Endothelial cell (in vitro differentiated cells): ENCODE data around the gene ABAT. TPM values are rescaled to one million over a fixed set of nuclear protein-coding genes. Genes with fewer than 3 reads are reported as not detected.

Source experiments
- DNase-seq: peaks from one replicate; pipeline ENCODE4 v3.0.0; 2021; ENCODE audit warnings: low spot score
- H3K27ac Mint-ChIP-seq: one replicate; pipeline ENCODE4 v1.8.0; 2021; ENCODE audit warnings: mixed read lengths, inconsistent platforms; ENCODE audit not compliant: unreplicated experiment
- H3K27me3 Mint-ChIP-seq: one replicate; pipeline ENCODE4 v1.8.0; 2021; ENCODE audit warnings: mild to moderate bottlenecking, moderate library complexity, mixed read lengths, inconsistent platforms; ENCODE audit not compliant: unreplicated experiment
- H3K36me3 Mint-ChIP-seq: one replicate; pipeline ENCODE4 v1.8.0; 2021; ENCODE audit warnings: mild to moderate bottlenecking, low read depth, mixed read lengths, inconsistent platforms; ENCODE audit not compliant: unreplicated experiment
- H3K4me1 Mint-ChIP-seq: one replicate; pipeline ENCODE4 v1.8.0; 2021; ENCODE audit warnings: mild to moderate bottlenecking, mixed read lengths, inconsistent platforms; ENCODE audit not compliant: unreplicated experiment
- H3K4me3 Mint-ChIP-seq: one replicate; pipeline ENCODE4 v1.8.0; 2021; ENCODE audit warnings: mild to moderate bottlenecking, mixed read lengths, inconsistent platforms; ENCODE audit not compliant: unreplicated experiment
- H3K9me3 Mint-ChIP-seq: one replicate; pipeline ENCODE4 v1.8.0; 2021; ENCODE audit warnings: mixed read lengths, inconsistent platforms; ENCODE audit not compliant: unreplicated experiment
- total RNA-seq: library from RNA; stranded (reverse); fragmentation: NEBNext Ultra II Directional; extraction: Animal tissue kit (Norgen Biotek cat#: 25700); gene quantifications from one replicate; pipeline ENCODE4 v1.2.1, GENCODE V29; 2021; ENCODE audit not compliant: unreplicated experiment
- TF ChIP-seq, protein P1 (sequence below): fragments of 200-600 bp; sonication (generic); IDR thresholded peaks from one replicate; pipeline ENCODE4 v1.5.0; 2021; ENCODE audit warnings: antibody characterized with exemption; ENCODE audit not compliant: unreplicated experiment

Gene ABAT
- total RNA-seq, 1 donor from 2014 or later = 1.6 TPM

DNA sequence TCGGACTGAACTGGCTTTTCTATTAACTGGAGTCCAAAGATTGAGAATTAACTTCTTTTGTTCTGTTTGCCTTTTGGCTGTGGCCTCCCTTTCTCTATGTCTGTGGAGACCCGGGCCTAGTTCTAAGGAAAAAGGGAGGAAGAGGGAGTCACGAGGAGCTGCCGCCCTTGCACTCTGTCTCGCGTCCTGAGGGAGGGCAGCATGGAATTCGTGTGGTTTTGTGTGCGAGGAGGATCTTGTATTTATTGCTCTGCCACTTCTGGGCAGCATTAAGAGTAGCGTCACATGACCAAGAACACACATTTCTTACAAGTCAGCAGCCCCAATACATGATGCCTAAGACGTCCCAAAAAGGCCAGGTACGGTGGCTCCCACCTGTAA is 29.3 kb upstream of the ABAT start:
- H3K36me3 Mint-ChIP-seq = peaks cover 59% of the 10 kb centered on the region

DNA sequence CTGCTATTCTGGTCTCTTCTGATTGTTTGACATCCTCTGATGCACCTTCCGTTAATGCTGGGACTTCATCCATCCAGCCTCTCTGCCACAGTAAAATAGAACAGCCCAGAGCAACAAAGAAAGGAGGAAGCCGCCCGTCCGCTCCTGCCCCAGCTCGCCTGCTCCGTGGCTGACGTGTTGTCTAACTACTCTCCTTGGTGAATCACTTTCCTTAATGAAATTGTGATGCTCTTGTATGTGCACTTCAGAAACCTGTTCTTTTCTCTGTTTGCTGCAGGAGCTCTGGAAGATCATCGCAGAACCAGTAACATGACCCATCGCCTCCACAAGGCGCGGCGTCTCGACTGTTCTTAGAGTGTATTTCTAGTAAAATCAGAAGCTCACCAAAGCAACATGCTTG is 28.6 kb upstream of the ABAT start:
- peak overlapping the region; percentile 29 for H3K4me3 Mint-ChIP-seq
- DNase-seq = no peak
- no peaks in the 10 kb centered on the region for H3K4me1 Mint-ChIP-seq
- no peaks in the 10 kb centered on the region for H3K9me3 Mint-ChIP-seq
- H3K27ac Mint-ChIP-seq = peak overlapping the region; percentile 9
- peaks cover 5% of the 10 kb centered on the region for H3K27me3 Mint-ChIP-seq
- H3K36me3 Mint-ChIP-seq = peaks cover 57% of the 10 kb centered on the region
- TF ChIP-seq, protein P1, sequence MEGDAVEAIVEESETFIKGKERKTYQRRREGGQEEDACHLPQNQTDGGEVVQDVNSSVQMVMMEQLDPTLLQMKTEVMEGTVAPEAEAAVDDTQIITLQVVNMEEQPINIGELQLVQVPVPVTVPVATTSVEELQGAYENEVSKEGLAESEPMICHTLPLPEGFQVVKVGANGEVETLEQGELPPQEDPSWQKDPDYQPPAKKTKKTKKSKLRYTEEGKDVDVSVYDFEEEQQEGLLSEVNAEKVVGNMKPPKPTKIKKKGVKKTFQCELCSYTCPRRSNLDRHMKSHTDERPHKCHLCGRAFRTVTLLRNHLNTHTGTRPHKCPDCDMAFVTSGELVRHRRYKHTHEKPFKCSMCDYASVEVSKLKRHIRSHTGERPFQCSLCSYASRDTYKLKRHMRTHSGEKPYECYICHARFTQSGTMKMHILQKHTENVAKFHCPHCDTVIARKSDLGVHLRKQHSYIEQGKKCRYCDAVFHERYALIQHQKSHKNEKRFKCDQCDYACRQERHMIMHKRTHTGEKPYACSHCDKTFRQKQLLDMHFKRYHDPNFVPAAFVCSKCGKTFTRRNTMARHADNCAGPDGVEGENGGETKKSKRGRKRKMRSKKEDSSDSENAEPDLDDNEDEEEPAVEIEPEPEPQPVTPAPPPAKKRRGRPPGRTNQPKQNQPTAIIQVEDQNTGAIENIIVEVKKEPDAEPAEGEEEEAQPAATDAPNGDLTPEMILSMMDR = no peak

More for the DNA sequence above, 29.3 kb upstream of the ABAT start:
- TF ChIP-seq, protein P1 = no peak
- Mint-ChIP-seq H3K27me3 (peaks cover 7% of the 10 kb centered on the region), H3K4me1 (no peaks in the 10 kb centered on the region), H3K9me3 (no peaks in the 10 kb centered on the region), H3K4me3 (peak overlapping the region; percentile 53), H3K27ac (no peak overlapping the region)
- DNase-seq = no peak

DNA sequence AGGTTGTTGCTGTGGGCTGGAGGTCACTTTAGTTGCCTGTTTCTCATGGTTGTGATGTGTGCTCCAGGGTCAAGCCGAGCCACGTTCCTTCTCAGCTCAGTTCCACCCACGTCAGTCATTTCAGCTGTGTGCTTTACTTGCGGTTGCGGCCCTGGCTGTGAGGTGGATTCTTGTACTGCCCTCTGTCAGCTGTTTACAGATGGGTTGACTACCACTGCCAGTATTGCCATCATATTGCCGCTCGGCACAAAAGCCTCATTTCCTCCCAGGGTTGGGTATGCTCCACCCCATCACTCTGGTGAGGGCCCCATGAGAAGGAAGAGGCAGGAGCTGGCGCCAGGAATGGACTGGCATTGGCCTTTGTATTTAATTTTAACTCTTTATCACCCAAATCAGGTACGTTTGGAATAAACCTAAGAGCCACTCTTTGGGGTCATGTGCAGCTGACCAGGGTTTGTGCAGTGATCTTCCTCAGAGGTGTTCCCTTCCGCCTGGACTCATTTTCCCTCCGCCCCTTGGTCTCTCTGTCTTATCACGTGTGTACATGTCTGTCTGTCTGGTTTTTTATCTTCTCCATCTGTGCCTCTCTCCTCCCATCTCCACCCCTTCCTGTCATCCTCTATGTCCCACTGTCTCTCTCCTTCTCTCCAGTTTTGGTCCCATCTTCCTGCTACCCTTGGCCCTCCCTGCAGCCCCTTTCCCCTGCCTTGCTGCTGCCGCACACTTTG is 27.9 kb upstream of the ABAT start:
- H3K4me1 Mint-ChIP-seq = no peaks in the 10 kb centered on the region
- peaks cover 5% of the 10 kb centered on the region for H3K27me3 Mint-ChIP-seq
- H3K4me3 Mint-ChIP-seq = peak overlapping the region; percentile 39
- TF ChIP-seq, protein P1 = no peak
- no peaks in the 10 kb centered on the region for H3K9me3 Mint-ChIP-seq
- DNase-seq = no peak
- H3K27ac Mint-ChIP-seq = no peak overlapping the region
- peaks cover 54% of the 10 kb centered on the region for H3K36me3 Mint-ChIP-seq

DNA sequence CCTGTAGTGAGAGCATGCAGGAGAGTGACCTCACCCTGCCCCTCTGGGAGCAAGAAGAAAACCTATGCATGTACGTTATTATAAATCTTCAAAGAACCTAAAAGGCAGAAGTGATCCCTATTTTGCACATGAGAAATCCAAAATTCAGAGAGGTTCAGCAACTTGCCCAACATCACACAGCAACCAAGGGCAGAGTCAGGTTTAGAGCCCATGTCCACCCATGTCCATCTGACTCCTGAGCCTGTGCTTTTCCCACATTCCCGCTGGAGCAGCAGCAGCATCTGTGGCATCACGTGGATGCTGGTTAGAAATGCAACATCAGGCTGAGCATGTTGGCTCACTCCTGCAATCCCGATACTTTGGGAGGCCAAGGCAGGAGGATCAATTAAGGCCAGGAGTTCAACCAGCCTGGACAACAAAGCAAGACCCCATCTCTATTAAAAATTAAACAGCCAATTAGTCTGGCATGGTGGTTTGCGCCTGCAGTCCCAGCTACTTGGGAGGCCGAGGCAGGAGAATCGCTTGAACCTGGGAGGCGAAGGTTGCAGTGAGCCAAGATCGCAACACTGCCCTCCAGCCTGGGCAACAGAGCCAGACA is 26.6 kb upstream of the ABAT start:
- Mint-ChIP-seq H3K36me3 (peaks cover 42% of the 10 kb centered on the region), H3K9me3 (no peaks in the 10 kb centered on the region), H3K27me3 (peaks cover 5% of the 10 kb centered on the region), H3K27ac (no peak overlapping the region), H3K4me3 (no peak overlapping the region), H3K4me1 (no peaks in the 10 kb centered on the region)
- DNase-seq = no peak
- TF ChIP-seq, protein P1 = no peak

DNA sequence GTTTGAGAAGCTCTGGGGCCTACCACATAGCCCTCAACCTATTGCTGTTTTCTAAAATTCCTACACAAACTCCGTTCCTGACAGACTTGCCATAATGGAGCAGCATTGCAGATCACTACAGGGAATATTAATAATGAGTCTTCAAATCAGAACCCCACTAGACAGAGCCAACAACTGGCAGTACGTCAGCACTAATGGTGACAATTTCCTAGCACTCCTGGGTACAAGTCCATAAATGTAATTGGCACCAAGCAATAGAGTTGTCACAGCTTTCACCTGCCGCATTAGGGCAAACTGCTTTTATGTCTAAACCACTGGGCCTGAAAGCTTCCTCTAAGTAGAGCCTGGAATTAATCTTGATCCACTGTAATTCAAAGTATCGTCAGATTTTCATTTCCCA is 25.5 kb upstream of the ABAT start:
- no peaks in the 10 kb centered on the region for H3K9me3 Mint-ChIP-seq
- H3K4me1 Mint-ChIP-seq = no peaks in the 10 kb centered on the region
- no peak for DNase-seq
- H3K27me3 Mint-ChIP-seq = peaks cover 5% of the 10 kb centered on the region
- H3K4me3 Mint-ChIP-seq = no peak overlapping the region
- peaks cover 32% of the 10 kb centered on the region for H3K36me3 Mint-ChIP-seq
- TF ChIP-seq, protein P1 = no peak
- H3K27ac Mint-ChIP-seq = no peak overlapping the region
